ENCODE data around the gene VRK3.
A peak's percentile ranks its signal among the peaks of the same experiment; 100 is the strongest.
"Not testable (repeated sequence)": the region's sequence is repeated elsewhere in the genome, so short reads cannot be mapped to it uniquely, and the experiment has no call there.

The VRK3 gene

DNA sequence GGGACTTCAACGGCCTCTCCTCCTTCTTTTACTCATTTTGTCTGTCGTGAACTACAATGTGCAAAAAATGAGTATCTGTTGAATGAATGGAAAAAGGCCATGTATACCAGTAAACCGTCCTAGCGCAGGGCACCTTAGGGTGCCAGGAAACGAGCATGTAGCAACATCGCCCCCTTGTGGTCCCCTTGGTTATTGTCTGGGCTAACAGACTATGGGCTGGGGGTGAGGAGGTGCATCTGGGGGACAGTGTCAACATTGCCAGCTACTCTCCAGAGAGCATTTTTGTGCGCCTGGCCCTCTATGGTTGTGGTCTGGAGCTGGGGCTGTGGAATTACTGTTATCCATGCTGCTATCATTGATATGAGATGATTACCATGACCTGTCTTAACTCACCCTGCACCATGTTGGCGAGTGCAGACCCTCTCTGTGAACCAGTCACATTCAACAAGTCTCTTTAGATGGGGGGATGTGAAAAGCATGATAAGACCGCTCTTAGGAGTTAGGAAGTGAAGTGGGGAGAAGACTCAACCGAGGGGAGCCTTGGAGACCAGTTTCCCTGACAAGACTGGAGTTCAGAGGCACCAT, 41.4 kb downstream of the VRK3 start:
- H3K27ac Mint-ChIP-seq = no peak overlapping the region
- H3K9me3 Mint-ChIP-seq = no peaks in the 10 kb centered on the region
- H3K4me3 Mint-ChIP-seq = no peak overlapping the region
- H3K4me1 Mint-ChIP-seq = peaks cover 17% of the 10 kb centered on the region
- peaks cover 14% of the 10 kb centered on the region for H3K36me3 Mint-ChIP-seq
- H3K27me3 Mint-ChIP-seq = no peaks in the 10 kb centered on the region

DNA sequence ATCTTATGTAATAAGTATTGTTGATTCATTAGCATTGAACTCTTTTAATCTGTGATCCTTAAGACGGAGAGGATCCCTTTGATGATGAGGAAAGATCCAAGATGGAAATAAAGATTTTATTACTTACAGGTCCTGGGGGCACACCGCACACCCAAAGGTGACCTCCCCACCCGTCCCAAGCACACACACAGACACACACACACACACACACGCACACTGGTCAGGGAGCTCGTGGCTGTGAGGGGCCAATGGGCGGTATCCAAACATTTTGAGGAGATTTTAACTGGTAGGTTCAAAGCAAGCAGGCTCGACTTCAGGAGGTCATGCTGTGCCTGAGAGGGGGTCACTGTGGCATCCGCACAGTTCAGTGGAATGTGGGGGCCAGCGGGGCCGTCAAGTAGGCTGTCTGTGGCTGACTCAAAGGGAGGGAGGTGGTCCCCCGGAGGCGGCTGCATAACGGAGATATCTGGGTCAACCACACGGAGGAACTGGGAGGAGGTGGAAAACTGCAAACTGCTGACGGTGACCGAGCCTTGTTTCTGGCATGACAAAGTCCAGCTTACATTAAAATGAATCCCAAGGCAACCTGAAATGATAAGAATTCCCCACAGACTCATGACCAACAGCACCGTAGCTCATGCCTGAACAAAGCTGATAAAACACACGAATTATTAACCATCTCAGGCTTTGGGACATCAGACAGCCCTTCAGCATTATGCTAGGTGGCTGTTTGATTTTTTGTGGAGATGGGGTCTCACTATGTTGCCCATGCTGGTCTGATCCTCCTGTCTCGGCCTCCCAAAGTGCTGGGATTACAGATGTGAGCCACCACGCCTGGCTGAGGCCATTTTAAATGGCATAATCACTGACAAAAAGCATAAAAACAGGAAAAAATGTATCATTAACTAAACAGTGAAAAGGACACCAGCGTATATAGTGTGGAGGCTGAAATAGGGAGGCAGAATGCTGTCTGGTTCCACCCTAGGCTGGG, 43.3 kb downstream of the VRK3 start:
- H3K36me3 Mint-ChIP-seq = peaks cover 4% of the 10 kb centered on the region
- peaks cover 6% of the 10 kb centered on the region for H3K4me1 Mint-ChIP-seq
- H3K27me3 Mint-ChIP-seq = no peaks in the 10 kb centered on the region
- H3K27ac Mint-ChIP-seq = peak overlapping the region; percentile 17
- H3K4me3 Mint-ChIP-seq = no peak overlapping the region
- no peaks in the 10 kb centered on the region for H3K9me3 Mint-ChIP-seq

DNA sequence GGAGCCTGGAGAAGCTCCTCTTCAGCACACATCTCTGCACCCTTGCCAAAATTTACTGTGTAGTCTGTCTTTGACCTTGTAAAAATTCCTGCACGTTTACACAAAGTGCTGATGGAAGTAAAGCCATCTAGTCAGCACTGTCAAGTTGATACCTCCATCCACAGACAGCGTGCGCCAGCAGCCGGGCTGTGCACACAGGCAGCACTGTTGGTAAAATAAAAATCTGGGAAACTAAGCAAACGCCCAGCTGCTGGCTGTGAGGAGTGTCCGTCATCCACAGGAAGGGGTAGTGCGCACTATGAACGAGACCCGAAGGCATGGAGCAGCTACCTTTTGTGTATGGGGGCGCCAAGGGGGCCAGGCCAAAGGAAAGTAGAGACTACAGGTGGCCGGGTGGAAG, 46.8 kb downstream of the VRK3 start:
- Mint-ChIP-seq H3K27ac (no peak overlapping the region), H3K27me3 (no peaks in the 10 kb centered on the region), H3K36me3 (no peaks in the 10 kb centered on the region), H3K4me1 (no peaks in the 10 kb centered on the region), H3K4me3 (no peak overlapping the region), H3K9me3 (no peaks in the 10 kb centered on the region)

DNA sequence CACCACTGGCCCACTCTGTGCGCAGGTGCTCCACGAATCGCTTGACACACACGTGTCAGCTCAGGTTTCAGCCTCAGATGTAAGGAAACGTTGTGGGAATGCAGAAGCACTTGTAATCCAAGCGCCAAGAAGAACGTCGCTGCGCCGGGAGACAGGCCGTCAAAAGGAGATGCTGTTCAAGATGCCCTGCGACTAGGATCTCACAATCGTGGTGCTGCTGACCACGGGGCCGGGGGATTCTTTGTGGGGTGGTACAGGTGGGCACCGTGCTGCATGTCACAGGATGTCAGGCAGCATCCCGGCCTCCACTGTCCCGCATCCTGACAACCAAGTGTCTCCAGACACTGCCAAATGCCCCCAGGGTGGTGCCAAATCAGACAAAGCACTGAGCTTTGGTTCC, 47.3 kb downstream of the VRK3 start:
- no peaks in the 10 kb centered on the region for H3K27me3 Mint-ChIP-seq
- H3K27ac Mint-ChIP-seq = no peak overlapping the region
- H3K9me3 Mint-ChIP-seq = no peaks in the 10 kb centered on the region
- H3K36me3 Mint-ChIP-seq = no peaks in the 10 kb centered on the region
- no peak overlapping the region for H3K4me3 Mint-ChIP-seq
- no peaks in the 10 kb centered on the region for H3K4me1 Mint-ChIP-seq

DNA sequence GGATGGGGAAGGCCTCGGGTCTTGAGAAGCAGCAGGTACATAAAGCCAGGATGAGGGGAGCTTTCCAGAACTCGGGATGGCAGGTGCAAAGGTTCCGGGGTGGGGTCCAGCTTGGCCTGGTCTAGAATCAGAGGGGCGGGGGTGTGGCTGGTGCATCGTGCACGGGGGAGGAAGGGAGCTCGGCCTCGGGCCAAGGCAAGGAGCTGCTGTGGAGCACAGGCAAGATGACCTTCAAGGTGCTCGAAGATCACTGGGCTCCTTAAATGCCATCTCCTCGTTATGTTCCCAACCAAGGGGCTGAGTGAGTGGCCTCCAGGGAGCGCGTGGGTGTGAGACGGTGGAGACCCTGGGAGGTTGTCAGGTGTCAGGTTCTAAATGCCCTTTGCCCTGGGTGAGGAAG, 48.1 kb downstream of the VRK3 start:
- H3K4me3 Mint-ChIP-seq = no peak overlapping the region
- no peak overlapping the region for H3K27ac Mint-ChIP-seq
- no peaks in the 10 kb centered on the region for H3K27me3 Mint-ChIP-seq
- H3K9me3 Mint-ChIP-seq = no peaks in the 10 kb centered on the region
- H3K4me1 Mint-ChIP-seq = no peaks in the 10 kb centered on the region
- H3K36me3 Mint-ChIP-seq = no peaks in the 10 kb centered on the region

DNA sequence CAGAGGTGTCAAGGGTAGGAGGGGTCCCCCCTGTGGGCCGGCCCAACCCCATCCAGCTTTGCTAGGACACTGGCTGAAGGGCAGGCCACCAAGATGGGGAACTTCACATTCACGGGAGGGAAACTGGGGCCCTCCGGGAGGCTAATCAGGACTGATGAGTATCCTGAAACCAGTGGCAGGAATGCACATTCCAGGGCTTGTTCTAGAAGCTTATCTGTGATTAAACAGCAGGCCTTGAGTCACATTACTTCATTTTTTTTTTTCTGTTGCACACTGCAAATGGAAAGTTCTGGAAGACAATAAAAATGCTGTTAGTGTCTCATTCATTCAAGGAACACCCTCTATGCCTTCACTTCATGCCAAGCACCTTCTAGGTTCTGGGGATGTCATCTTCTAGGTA, 48.7 kb downstream of the VRK3 start:
- Mint-ChIP-seq H3K4me3 (no peak overlapping the region), H3K4me1 (no peaks in the 10 kb centered on the region), H3K27me3 (no peaks in the 10 kb centered on the region), H3K9me3 (no peaks in the 10 kb centered on the region), H3K27ac (no peak overlapping the region), H3K36me3 (no peaks in the 10 kb centered on the region)

DNA sequence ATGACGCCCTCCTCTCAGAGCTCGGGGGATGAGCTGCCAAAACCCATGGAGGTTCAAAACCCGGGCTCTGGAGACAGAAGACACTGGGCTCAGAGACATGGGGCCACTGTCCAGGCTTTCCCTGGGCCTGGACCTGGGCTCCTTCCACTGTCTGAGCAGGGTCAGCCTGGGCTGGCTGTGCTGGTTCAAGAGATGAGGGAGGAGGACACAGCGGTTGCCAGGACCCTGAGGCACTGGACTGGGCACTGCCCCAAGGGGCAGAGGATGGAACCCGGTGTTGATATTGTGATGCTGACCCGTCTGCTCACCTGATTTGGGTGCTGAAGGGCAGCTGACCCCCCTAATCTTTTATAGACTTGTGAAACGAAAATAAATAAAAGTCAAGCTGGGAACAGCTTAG, 50.1 kb downstream of the VRK3 start:
- Mint-ChIP-seq H3K27me3 (no peaks in the 10 kb centered on the region), H3K36me3 (no peaks in the 10 kb centered on the region), H3K4me3 (no peak overlapping the region), H3K9me3 (no peaks in the 10 kb centered on the region), H3K27ac (no peak overlapping the region), H3K4me1 (no peaks in the 10 kb centered on the region)

DNA sequence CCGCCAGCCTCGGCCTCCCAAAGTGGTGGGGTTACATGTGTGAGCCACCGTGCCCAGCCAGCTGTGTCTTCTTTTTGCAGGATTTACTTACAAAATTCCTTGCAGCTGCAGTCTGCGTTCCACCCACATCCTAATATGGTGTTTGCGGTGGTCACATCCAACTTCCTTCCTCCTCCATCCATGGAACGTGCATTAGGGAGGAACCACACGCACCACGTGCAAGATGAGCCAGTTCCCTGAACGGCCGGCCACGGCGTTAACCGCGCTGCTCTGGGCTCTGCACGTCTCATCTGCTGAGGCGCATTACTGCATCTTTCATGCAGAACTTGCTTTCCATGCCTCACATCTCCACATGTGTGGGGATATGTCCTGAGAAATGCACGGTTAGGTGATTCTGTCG, 51.2 kb downstream of the VRK3 start:
- H3K27me3 Mint-ChIP-seq = no peaks in the 10 kb centered on the region
- no peaks in the 10 kb centered on the region for H3K36me3 Mint-ChIP-seq
- H3K9me3 Mint-ChIP-seq = no peaks in the 10 kb centered on the region
- H3K4me1 Mint-ChIP-seq = no peaks in the 10 kb centered on the region
- no peak overlapping the region for H3K4me3 Mint-ChIP-seq
- no peak overlapping the region for H3K27ac Mint-ChIP-seq

DNA sequence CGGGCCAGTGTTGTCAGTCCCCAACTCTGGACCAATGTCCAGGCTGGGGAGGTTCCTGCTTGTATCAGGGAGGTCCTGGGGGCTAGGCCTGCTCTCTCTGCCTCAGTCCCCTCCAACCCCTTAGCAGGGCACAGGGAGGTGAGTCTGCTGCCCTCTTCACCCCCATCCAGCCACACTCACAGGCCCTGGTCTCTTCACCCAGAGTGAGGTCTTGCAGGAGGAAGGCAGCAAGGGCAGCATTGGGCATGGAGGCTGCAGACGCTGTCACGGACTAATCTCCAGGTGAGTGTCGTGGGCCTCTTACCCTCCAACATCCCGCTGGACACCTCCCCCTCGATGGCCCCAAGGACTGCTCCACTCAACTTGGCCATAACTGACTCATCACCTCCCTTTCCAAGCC, 52.3 kb downstream of the VRK3 start:
- no peak overlapping the region for H3K4me3 Mint-ChIP-seq
- no peaks in the 10 kb centered on the region for H3K9me3 Mint-ChIP-seq
- H3K4me1 Mint-ChIP-seq = no peaks in the 10 kb centered on the region
- no peaks in the 10 kb centered on the region for H3K36me3 Mint-ChIP-seq
- peaks cover 2% of the 10 kb centered on the region for H3K27me3 Mint-ChIP-seq
- H3K27ac Mint-ChIP-seq = no peak overlapping the region

DNA sequence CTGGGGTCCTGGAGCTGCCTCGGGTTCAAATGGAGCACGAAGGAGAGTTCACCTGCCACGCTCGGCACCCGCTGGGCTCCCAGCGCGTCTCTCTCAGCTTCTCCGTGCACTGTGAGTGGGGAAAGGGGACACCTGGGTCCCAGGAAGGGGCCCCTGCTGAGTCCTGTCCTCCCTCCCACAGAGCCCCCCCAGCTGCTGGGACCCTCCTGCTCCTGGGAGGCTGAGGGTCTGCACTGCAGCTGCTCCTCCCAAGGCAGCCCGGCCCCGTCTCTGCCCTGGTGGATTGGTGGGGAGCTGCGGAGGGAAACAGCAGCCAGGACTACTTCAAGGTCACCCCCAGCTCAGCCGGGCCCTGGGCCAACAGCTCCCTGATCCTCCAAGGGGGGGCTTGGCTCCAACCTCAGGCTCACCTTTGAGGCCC, 53.2 kb downstream of the VRK3 start:
- no peaks in the 10 kb centered on the region for H3K9me3 Mint-ChIP-seq
- no peak overlapping the region for H3K4me3 Mint-ChIP-seq
- H3K4me1 Mint-ChIP-seq = no peaks in the 10 kb centered on the region
- H3K36me3 Mint-ChIP-seq = no peaks in the 10 kb centered on the region
- H3K27me3 Mint-ChIP-seq = peaks cover 5% of the 10 kb centered on the region
- peak overlapping the region; percentile 12 for H3K27ac Mint-ChIP-seq

DNA sequence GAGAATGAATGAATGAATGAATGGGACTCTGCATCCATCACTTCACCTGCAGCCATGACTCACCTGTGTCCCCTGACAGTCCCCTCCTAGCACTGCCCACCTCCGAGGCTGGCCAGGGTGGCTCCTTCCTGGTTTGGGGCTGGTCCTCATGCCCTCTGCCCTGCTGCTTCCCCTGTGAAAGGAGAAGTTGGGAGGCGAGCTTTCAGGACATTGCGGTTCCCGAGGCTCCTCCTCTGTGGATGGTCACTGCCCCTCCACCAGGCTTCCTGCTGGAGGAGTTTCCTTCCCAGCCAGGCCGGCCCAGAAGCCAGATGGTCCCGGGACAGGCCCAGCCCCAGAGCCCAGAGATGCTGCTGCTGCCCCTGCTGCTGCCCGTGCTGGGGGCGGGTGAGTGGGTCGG, 55.8 kb downstream of the VRK3 start:
- not testable (repeated sequence) for H3K36me3 Mint-ChIP-seq, H3K9me3 Mint-ChIP-seq

DNA sequence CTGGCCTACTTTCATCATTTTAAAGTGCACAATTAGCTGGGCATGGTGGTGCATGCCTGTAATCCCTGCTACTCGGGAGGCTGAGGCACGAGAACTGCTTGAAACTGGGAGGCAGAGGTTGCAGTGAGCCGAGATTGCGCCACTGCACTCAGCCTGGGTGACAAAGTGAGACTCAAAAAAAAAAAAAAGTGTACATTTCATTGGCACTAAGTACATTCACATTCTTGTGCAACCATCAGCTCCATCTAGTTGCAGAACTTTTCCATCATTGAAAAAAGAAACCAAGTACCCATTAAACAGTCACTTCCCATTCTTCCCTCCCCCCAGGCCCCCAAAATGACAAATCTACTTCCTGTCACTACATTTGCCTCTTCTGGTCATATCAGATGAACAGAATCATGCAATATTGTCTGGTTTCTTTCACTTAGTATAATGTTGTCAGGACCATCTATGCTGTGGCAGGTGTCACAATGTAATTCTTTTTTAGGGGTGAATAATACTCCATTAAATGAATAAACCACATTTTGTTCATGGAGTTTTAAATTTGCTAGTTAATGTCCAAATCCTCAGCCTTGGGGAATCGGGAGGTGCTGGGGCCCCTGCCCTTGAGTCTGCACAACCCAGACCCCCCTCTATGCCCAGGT, 56.8 kb downstream of the VRK3 start:
- Mint-ChIP-seq H3K4me1 (no peaks in the 10 kb centered on the region), H3K9me3 (no peaks in the 10 kb centered on the region), H3K4me3 (no peak overlapping the region), H3K36me3 (no peaks in the 10 kb centered on the region), H3K27me3 (peaks cover 10% of the 10 kb centered on the region), H3K27ac (no peak overlapping the region)

More for the DNA sequence above, 55.8 kb downstream of the VRK3 start:
- H3K27ac Mint-ChIP-seq, H3K4me1 Mint-ChIP-seq, H3K4me3 Mint-ChIP-seq, H3K27me3 Mint-ChIP-seq: not testable (repeated sequence)

DNA sequence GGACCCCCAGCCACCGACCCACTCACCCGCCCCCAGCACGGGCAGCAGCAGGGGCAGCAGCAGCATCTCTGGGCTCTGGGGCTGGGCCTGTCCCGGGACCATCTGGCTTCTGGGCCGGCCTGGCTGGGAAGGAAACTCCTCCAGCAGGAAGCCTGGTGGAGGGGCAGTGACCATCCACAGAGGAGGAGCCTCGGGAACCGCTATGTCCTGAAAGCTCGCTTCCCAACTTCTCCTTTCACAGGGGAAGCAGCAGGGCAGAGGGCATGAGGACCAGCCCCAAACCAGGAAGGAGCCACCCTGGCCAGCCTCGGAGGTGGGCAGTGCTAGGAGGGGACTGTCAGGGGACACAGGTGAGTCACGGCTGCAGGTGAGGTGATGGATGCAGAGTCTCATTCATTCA, 64.2 kb downstream of the VRK3 start, which contains the start of gene SIGLEC11:
Gene SIGLEC11, minus strand, starts transcription at position 193 of the 400 bp plus-strand sequence. Its CDS starts 91 bp downstream, at position 102.
- not testable (repeated sequence) for H3K4me3 Mint-ChIP-seq, H3K27ac Mint-ChIP-seq, H3K4me1 Mint-ChIP-seq, H3K27me3 Mint-ChIP-seq, H3K36me3 Mint-ChIP-seq, H3K9me3 Mint-ChIP-seq

DNA sequence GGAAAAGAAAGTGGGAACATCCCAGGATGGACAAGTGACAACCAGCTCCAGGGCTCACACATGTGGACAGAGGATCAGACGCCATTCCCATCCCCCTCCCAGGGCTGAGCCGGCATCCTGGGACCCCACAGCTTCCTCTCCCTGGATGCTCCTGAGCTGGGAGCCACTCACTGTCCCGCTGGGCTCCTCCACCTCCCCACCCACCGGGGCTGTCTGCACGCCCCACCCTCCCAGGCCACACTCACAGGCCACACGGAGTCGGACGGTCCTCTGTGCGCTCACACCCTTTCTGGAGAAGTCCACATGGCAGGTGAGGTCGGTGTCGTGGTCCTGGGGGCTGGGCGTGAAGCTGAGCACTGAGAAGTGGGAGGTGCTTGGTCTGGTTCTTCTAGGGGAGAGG, 65.3 kb downstream of the VRK3 start:
- H3K27me3 Mint-ChIP-seq, H3K4me3 Mint-ChIP-seq, H3K36me3 Mint-ChIP-seq, H3K9me3 Mint-ChIP-seq, H3K27ac Mint-ChIP-seq, H3K4me1 Mint-ChIP-seq: not testable (repeated sequence)

DNA sequence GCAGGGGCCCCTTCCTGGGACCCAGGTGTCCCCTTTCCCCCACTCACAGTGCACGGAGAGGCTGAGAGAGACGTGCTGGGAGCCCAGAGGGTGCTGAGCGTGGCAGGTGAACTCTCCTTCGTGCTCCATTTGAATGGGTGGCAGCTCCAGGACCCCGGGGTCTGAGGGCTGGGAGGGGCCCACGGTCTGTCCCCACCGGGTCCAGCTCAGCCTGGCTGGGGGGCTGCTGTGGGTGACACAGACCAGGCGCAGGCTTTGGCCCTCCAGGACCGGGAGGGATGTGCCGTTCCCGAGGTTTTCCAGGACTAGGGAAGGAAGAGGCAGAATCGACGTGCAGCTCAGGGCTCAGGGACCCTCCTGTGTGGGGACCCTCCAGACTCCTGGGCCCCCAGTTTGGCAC, 66.6 kb downstream of the VRK3 start:
- H3K4me3 Mint-ChIP-seq, H3K4me1 Mint-ChIP-seq, H3K27me3 Mint-ChIP-seq, H3K27ac Mint-ChIP-seq, H3K36me3 Mint-ChIP-seq, H3K9me3 Mint-ChIP-seq: not testable (repeated sequence)

DNA sequence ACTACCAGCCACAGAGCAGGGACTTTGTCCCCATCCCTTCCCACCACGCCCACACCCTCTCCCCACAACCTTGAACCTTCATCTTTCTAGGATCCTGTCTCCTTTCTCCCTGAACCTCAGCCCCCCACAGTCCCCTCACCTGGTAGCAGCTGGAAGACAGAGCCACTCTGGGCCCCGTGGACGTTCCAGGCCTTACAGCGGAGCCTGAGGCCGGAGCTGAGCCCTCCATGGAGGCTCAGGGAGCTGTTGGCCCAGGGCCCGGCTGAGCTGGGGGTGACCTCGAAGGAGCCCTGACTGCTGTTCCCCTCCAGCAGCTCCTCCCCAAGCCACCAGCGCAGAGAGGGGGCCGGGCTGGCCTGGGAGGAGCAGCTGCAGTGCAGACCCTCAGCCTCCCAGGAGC, 67.0 kb downstream of the VRK3 start:
- not testable (repeated sequence) for H3K4me3 Mint-ChIP-seq

More for the DNA sequence above, 67.0 kb downstream of the VRK3 start:
- H3K27me3 Mint-ChIP-seq, H3K27ac Mint-ChIP-seq, H3K9me3 Mint-ChIP-seq, H3K36me3 Mint-ChIP-seq: not testable (repeated sequence)
- H3K4me1 Mint-ChIP-seq = peaks cover 11% of the 10 kb centered on the region

All from activated naive CD4-positive, alpha-beta T cell treated with anti-CD3 and anti-CD28 coated beads, Interleukin-2, amount 50 U/mL, for 24 hours (primary cell).